ENCODE measurements around the gene RASAL3. TPM values are rescaled to one million over a fixed set of nuclear protein-coding genes. Genes with fewer than 3 reads are reported as not detected.

The RASAL3 gene
- total and polyA plus RNA-seq, 2 of the 4 experiments (the other 2 are of a cell fraction) = 0.07 TPM; not detected in 1

GRCh38 chr19:15444505-15445226, 19.7 kb downstream of the RASAL3 start:
- in situ Hi-C loops (cut with MboI; ENCODE audit: low sequenced_read_pairs) = loop anchor here (25.0 kb wide), 1 partner anchor 882 kb away; the partner anchor contains the start of gene NDUFB7
- Histone ChIP-seq H2BK20ac (ENCODE audit: low read depth, low read length) (no peak overlapping the region), H3K56ac (ENCODE audit: extremely low read depth, insufficient read depth, low read length) (no peak overlapping the region), H2AFZ (replicated peaks; ENCODE audit: low read length, poor library complexity) (no peak overlapping the region), H3K4me3 (ENCODE audit: insufficient read depth, low read depth, low read length) (no peak overlapping the region), H3K18ac (ENCODE audit: low read depth, low read length) (no peak overlapping the region), H2BK15ac (ENCODE audit: low read depth, low read length) (no peak overlapping the region), H3K23ac (ENCODE audit: low read depth, low read length) (no peak overlapping the region), H3K4ac (ENCODE audit: low read depth, low read length) (no peak overlapping the region), H2AK5ac (ENCODE audit: low read depth, low read length) (no peak overlapping the region), H4K5ac (ENCODE audit: low read depth, low read length) (no peak overlapping the region), H2BK120ac (ENCODE audit: low read depth, low read length) (no peak overlapping the region), H3K14ac (replicated peaks; ENCODE audit: low read depth, low read length) (no peak overlapping the region), H3K36me3 (ENCODE audit: control insufficient read depth, insufficient read depth, low read length) (peaks cover 8% of the 10 kb centered on the region; the same call in 1 of the 2 replicates), H4K8ac (ENCODE audit: low read depth in 2 of 2, low read length in 2 of 2) (no peak overlapping the region), H3K4me1 (ENCODE audit: control insufficient read depth, insufficient read depth, low read length) (no peaks in the 10 kb centered on the region), H3K27ac (ENCODE audit: insufficient read depth, low read length) (no peak overlapping the region), H2AK9ac (replicated peaks; ENCODE audit: low read depth, low read length, poor library complexity) (no peak overlapping the region), H3K4me2 (ENCODE audit: low read depth, low read length) (no peak overlapping the region), H3K27me3 (ENCODE audit: control insufficient read depth, insufficient read depth, low read length) (no peaks in the 10 kb centered on the region), H3K9me3 (ENCODE audit: control insufficient read depth, insufficient read depth, low read length) (no peaks in the 10 kb centered on the region), H4K20me1 (ENCODE audit: insufficient read depth, low read length) (no peaks in the 10 kb centered on the region), H4K91ac (ENCODE audit: insufficient read depth, low read depth, low read length) (no peak overlapping the region), H3K79me1 (ENCODE audit: low read depth in 1 of 2, low read length in 2 of 2) (peaks cover 0 to 6% of the 10 kb centered on the region in 2 experiments; a peak in 1 of 4 replicates), H2BK5ac (ENCODE audit: low read depth, low read length, poor library complexity, severe bottlenecking) (no peak overlapping the region), H3K9me1 (ENCODE audit: insufficient read depth, low read length) (peaks cover 7% of the 10 kb centered on the region), H3K9ac (ENCODE audit: low read depth, low read length) (no peak overlapping the region)
- DNase-seq (no peak), ATAC-seq (ENCODE audit: low read depth) (no peak)
- POLR2A ChIA-PET (ENCODE audit: unreplicated experiment) = no interaction called here
- BruUV-seq (replicated peaks) = no TSS peak
- CTCF ChIA-PET = no interaction called here
- intact Hi-C loops (cut with micrococcal nuclease) = no loop called here
- TF ChIP-seq USF2 (IDR thresholded peaks at IDR 0.05; ENCODE audit: low read depth, low read length) = no peak
- TF ChIP-seq SMC3 (IDR thresholded peaks at IDR 0.05; ENCODE audit: low read depth, low read length) = no peak
- no peak for TF ChIP-seq RFX5 (IDR thresholded peaks at IDR 0.05; ENCODE audit: low read depth, low read length)
- TF ChIP-seq CEBPB (IDR thresholded peaks at IDR 0.05; ENCODE audit: low read depth, low read length) = no peak
- TF ChIP-seq FOS (IDR thresholded peaks at IDR 0.05; ENCODE audit: low read depth, low read length) = no peak
- TF ChIP-seq MAZ (IDR thresholded peaks at IDR 0.05; ENCODE audit: borderline replicate concordance, low read depth, low read length) = no peak
- TF ChIP-seq RCOR1 (IDR thresholded peaks at IDR 0.05; ENCODE audit: insufficient replicate concordance, low read length) = no peak
- no peak for TF ChIP-seq MAFK (IDR thresholded peaks at IDR 0.05; ENCODE audit: low read depth, low read length)
- TF ChIP-seq NFE2L2 (IDR thresholded peaks at IDR 0.05; ENCODE audit: low read depth, low read length) = no peak
- TF ChIP-seq CTCF (conservative IDR thresholded peaks at IDR 0.05; ENCODE audit: low read depth, low read length) = no peak
- no peak for TF ChIP-seq ELK1 (IDR thresholded peaks at IDR 0.05; ENCODE audit: borderline replicate concordance, low read depth, low read length)
- TF ChIP-seq RAD21 (IDR thresholded peaks at IDR 0.05; ENCODE audit: low read length) = no peak
- no peak for TF ChIP-seq CHD1 (IDR thresholded peaks at IDR 0.05; ENCODE audit: low read depth, low read length)
- TF ChIP-seq POLR2A (IDR thresholded peaks at IDR 0.05; ENCODE audit: low read depth, low read length) = no peak
- TF ChIP-seq BHLHE40 (IDR thresholded peaks at IDR 0.05; ENCODE audit: low read depth, low read length) = no peak
- no peak for TF ChIP-seq MXI1 (IDR thresholded peaks at IDR 0.05; ENCODE audit: borderline replicate concordance, low read depth, low read length)
- 80% methylated on average over 10 of the region's 15 CpGs; no CpG with 5 or more reads in 1 of the 2 experiments for WGBS, 2 experiments (ENCODE audit: extremely low coverage in 2 of 2, insufficient read length in 1 of 2)
- dilution Hi-C loops (cut with HindIII; ENCODE audit: low sequenced_read_pairs, unreplicated experiment) = no loop called here
